HG03342 (cell line): ENCODE results near the gene SLC35D1.
"Not testable (repeated sequence)": the region's sequence is repeated elsewhere in the genome, so short reads cannot be mapped to it uniquely, and the experiment has no call there.

ENCODE experiments used
- ATAC-seq: cut with Tn5 transposase; IDR thresholded peaks from one replicate; pipeline ENCODE4 v1.9.1; 2021; ENCODE audit warnings: mild to moderate bottlenecking, moderate library complexity; ENCODE audit not compliant: unreplicated experiment

The SLC35D1 gene

GRCh38 chr1:66993076-66993475 lies 60.9 kb downstream of the SLC35D1 start:
- no peak for ATAC-seq

GRCh38 chr1:66985835-66986234 lies 68.1 kb downstream of the SLC35D1 start:
- no peak for ATAC-seq

GRCh38 chr1:66984491-66984890 lies 69.5 kb downstream of the SLC35D1 start:
- ATAC-seq: peak; percentile 86

- ATAC-seq: peak; percentile 51
Measured at GRCh38 chr1:66982561-66983260, 71.2 kb downstream of the SLC35D1 start.

GRCh38 chr1:66981679-66982078 lies 72.3 kb downstream of the SLC35D1 start:
- no peak for ATAC-seq

- no peak for ATAC-seq
Measured at GRCh38 chr1:66980745-66981367, 73.1 kb downstream of the SLC35D1 start.

- not testable (repeated sequence) for ATAC-seq
Measured at GRCh38 chr1:66979621-66980020, 74.3 kb downstream of the SLC35D1 start.

GRCh38 chr1:66978201-66978600 lies 75.7 kb downstream of the SLC35D1 start:
- no peak for ATAC-seq

- ATAC-seq: no peak
Measured at GRCh38 chr1:66968574-66968973, 85.4 kb downstream of the SLC35D1 start.

- ATAC-seq: not testable (repeated sequence)
Measured at GRCh38 chr1:66966188-66966873, 87.6 kb downstream of the SLC35D1 start.

- ATAC-seq: no peak
Measured at GRCh38 chr1:66957938-66958337, 96.0 kb downstream of the SLC35D1 start.

- peak; percentile 59 for ATAC-seq
Measured at GRCh38 chr1:66954208-66954607, 99.7 kb downstream of the SLC35D1 start.

- no peak for ATAC-seq
Measured at GRCh38 chr1:66951513-66951912, 102.4 kb downstream of the SLC35D1 start.
